Measurements from ENCODE around the gene RRAD. TPM values are rescaled to one million over a fixed set of nuclear protein-coding genes. Genes with fewer than 3 reads are reported as not detected.
A peak's percentile ranks its signal among the peaks of the same experiment; 100 is the strongest.

The RRAD gene
- total RNA-seq, 2 donors from 2014 or later = 8.3 TPM; not detected in 1

DNA sequence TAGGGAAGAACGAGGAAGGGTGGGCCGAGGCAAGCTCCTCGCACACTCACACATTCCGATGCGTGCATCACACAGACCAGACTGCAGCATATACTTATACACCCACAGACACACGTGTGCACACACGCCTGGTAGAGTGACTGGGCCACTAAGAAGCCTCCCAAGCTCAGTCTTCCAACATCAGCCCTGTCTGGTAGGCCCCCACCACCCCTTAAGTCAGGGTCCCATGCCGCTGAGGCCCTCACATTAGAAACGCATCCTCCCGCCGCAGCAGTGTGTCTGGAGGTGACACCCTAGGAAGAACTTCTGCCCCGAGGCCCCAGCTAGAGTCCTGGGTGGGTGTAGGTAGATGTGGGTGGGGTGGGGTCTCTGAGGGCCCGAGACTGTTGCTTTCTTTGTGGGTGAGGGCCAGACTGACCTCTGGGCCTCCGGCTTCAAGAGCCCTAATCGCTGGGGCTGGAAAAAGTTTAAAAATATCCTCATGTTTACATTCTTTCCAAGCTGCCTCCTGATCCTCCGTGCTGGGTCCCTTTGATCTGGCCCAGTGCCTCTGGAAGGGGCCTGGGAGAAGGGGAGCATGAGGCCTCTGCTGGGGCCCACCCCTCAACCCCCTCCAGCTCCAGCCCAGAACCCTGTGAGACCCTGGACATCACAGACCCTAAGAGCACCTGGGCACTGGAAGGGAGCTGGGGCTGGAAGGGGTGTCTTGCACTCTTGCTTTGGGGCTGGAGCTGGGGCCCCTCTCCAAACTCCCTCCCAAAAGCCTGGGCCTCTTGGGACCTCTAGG, 20.3 kb downstream of the RRAD start:
- Histone ChIP-seq H3K27me3 (no peaks in the 10 kb centered on the region), H3K4me1 (peaks cover 36% of the 10 kb centered on the region), H3K27ac (peak overlapping the region in 1 of 4 donors; percentile 10), H3K36me3 (replicated peaks in 1 of 2; ENCODE audit: insufficient read depth in 1 of 2, low read depth in 2 of 2) (no peaks in the 10 kb centered on the region), H3K9me3 (no peaks in the 10 kb centered on the region), H3K4me3 (no peak overlapping the region)
- ATAC-seq (no peak), DNase-seq (no peak)
- intact Hi-C loops (cut with DNase I) = no loop called here
- 59 to 61% methylated on average over 16 of the region's 16 CpGs for WGBS, 2 donors
- TF ChIP-seq, protein P1, sequence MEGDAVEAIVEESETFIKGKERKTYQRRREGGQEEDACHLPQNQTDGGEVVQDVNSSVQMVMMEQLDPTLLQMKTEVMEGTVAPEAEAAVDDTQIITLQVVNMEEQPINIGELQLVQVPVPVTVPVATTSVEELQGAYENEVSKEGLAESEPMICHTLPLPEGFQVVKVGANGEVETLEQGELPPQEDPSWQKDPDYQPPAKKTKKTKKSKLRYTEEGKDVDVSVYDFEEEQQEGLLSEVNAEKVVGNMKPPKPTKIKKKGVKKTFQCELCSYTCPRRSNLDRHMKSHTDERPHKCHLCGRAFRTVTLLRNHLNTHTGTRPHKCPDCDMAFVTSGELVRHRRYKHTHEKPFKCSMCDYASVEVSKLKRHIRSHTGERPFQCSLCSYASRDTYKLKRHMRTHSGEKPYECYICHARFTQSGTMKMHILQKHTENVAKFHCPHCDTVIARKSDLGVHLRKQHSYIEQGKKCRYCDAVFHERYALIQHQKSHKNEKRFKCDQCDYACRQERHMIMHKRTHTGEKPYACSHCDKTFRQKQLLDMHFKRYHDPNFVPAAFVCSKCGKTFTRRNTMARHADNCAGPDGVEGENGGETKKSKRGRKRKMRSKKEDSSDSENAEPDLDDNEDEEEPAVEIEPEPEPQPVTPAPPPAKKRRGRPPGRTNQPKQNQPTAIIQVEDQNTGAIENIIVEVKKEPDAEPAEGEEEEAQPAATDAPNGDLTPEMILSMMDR (IDR thresholded peaks at IDR 0.05) = no peak
- no peak for TF ChIP-seq POLR2A (IDR thresholded peaks at IDR 0.05)

DNA sequence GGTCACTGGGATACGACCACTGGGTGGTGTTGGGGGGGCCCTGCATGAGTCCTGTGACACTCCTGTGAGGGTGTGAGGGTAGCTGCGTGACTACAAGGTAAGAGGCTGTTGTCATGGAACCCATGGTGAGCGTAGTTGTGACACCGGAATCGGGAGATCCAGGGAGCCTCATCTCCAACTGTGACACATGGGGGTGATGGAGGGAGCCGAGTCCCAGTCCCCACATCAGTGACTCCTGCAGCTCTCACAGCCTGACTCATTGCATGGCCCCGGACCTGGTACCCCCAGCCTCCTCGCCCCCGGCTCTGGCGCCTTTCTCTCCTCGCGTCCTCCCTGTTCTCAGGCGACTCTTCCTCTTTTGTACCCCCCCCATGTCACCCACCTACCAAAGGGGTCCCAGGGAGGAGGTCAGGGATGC, 20.9 kb downstream of the RRAD start:
- WGBS, 2 donors = 90 to 95% methylated on average over 13 of the region's 13 CpGs
- DNase-seq (no peak), ATAC-seq (no peak)
- Histone ChIP-seq H3K27ac (no peak overlapping the region), H3K36me3 (replicated peaks in 1 of 2; ENCODE audit: insufficient read depth in 1 of 2, low read depth in 2 of 2) (no peaks in the 10 kb centered on the region), H3K27me3 (no peaks in the 10 kb centered on the region), H3K9me3 (no peaks in the 10 kb centered on the region), H3K4me3 (no peak overlapping the region), H3K4me1 (peaks cover 42% of the 10 kb centered on the region)
- no peak for TF ChIP-seq POLR2A (IDR thresholded peaks at IDR 0.05)
- TF ChIP-seq, protein P1 (IDR thresholded peaks at IDR 0.05) = no peak
- intact Hi-C loops (cut with DNase I) = no loop called here

DNA sequence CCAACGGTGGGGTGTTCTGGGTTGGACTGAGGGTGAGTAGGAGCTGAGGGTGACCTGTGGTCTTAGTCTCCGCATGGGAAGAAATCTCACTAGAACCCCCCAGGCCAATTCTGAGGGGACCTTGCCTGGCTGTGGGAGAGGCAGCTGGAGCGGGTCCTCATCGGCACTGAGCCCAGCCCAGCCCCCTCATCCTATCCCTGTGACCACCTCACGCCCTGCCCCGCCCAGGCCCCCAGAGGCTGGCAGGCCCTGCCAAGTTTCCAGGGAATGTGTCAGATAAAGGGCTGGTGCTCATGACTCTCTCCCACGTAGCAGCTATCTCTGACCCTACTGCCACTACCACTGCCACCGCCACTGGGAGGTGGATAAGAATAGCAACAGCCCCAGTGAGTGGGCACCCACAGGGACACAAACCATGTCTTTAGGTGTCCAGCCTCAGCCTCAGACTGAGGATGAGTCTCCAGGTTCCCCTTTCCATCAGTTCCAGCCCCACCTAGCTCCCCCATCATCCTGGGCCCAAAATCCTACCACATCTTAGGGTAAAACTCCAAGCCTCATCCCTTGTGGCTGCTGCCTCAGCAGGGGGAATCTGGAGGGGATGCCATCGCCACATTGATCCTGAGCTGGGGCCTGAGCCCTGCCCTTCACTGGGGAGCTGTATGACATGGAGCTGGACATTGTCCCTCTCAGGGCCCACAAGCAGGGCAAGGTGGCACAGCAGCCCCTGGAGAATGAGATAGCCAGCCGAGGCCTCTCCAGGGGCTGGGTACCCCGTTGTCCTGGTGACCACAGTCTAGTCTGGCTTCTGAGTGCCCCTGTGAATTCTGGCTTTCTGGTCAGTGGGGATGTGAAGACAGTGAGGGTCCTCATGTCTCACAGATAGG, 21.5 kb downstream of the RRAD start:
- intact Hi-C loops (cut with DNase I) = no loop called here
- H3K9me3 ChIP-seq = no peaks in the 10 kb centered on the region
- no peak overlapping the region for H3K27ac ChIP-seq
- H3K27me3 ChIP-seq = no peaks in the 10 kb centered on the region
- DNase-seq (no peak), ATAC-seq (no peak)
- TF ChIP-seq, protein P1 (IDR thresholded peaks at IDR 0.05) = no peak
- TF ChIP-seq POLR2A (IDR thresholded peaks at IDR 0.05) = no peak
- peaks cover 45% of the 10 kb centered on the region for H3K4me1 ChIP-seq
- no peak overlapping the region for H3K4me3 ChIP-seq
- no peaks in the 10 kb centered on the region for H3K36me3 ChIP-seq (replicated peaks in 1 of 2; ENCODE audit: insufficient read depth in 1 of 2, low read depth in 2 of 2)
- 69 to 83% methylated on average over 3 to 11 of the region's 11 CpGs for WGBS, 2 donors

DNA sequence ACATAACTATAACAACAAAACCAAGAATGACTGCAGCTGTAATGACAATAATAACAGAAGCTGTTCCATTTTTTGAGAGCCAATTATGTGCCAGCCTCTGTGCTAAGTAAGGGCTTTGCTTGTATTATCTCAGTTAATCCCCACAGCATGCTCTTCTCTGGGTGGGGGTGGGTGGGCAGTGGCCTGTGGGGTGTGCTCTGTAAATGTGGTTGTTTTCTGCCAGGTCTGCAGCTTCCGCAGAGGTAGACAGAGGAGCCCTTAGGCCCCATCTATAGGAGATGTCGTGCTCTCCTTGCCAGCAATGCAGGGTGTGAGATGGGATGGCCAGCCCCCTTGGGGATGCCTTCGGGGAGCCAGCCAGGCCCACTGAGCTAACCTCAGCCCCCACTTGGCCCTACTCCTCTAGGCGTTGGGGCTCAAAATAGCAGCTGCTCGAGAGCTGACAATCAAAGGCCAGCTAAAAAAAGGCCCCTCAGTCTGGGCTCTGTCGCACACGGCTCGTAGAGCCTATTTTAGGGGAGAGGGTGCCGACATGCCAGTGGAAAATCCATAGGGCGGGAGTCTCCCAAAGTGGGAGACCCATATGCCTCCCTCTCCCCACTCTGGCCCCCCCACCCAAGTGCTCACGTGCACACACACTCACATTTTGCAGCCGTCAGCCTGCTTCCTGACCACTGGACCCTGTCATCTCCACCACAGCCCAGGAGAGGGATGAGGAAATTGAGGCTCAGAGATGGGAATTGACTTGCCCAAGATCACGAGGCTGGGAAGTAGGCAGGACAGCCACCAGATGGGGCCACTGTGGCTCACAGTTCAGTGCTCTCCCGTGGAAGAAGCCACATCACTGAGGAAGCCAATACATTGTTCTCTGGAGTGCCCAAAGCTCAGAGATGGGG, 22.4 kb downstream of the RRAD start:
- Histone ChIP-seq H3K27ac (no peak overlapping the region), H3K9me3 (no peaks in the 10 kb centered on the region), H3K4me3 (no peak overlapping the region), H3K27me3 (no peaks in the 10 kb centered on the region), H3K4me1 (peaks cover 45% of the 10 kb centered on the region), H3K36me3 (replicated peaks in 1 of 2; ENCODE audit: insufficient read depth in 1 of 2, low read depth in 2 of 2) (no peaks in the 10 kb centered on the region)
- DNase-seq = no peak
- TF ChIP-seq, protein P1 (IDR thresholded peaks at IDR 0.05) = no peak
- no peak for TF ChIP-seq POLR2A (IDR thresholded peaks at IDR 0.05)
- ATAC-seq = no peak
- 81 to 87% methylated on average over 12 to 13 of the region's 14 CpGs for WGBS, 2 donors
- intact Hi-C loops (cut with DNase I) = no loop called here

All from body of pancreas (tissue), 4 donors.